ENCODE data around the gene POLR3H.

DNA sequence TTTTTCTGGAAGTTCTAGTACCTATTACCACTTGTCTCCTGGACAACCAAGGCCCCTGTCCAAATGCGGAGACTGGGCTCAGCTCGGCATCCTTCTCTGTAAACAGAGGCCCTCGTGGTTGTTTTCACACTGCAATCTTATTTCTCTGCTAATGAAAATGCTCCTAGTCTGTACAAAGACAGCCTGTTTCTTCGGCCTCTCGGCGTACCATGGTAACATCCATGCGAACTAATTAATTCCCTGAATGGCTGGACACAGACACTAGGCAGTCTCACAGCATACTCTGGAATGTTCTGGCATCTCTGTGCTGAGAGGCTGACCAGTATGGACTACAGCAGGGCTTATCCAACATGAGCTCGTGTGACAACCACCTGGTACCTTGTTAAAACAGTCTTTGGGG, 5.7 kb downstream of the POLR3H start:
- TF ChIP-seq, protein P1, sequence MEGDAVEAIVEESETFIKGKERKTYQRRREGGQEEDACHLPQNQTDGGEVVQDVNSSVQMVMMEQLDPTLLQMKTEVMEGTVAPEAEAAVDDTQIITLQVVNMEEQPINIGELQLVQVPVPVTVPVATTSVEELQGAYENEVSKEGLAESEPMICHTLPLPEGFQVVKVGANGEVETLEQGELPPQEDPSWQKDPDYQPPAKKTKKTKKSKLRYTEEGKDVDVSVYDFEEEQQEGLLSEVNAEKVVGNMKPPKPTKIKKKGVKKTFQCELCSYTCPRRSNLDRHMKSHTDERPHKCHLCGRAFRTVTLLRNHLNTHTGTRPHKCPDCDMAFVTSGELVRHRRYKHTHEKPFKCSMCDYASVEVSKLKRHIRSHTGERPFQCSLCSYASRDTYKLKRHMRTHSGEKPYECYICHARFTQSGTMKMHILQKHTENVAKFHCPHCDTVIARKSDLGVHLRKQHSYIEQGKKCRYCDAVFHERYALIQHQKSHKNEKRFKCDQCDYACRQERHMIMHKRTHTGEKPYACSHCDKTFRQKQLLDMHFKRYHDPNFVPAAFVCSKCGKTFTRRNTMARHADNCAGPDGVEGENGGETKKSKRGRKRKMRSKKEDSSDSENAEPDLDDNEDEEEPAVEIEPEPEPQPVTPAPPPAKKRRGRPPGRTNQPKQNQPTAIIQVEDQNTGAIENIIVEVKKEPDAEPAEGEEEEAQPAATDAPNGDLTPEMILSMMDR (conservative IDR thresholded peaks at IDR 0.05), result no peak
- TF ChIP-seq ZFX (IDR thresholded peaks at IDR 0.05), result no peak

All from C4-2B (cell line).